GM13977 (cell line): ENCODE data around the gene FNDC8.
"Not testable (repeated sequence)": the region's sequence is repeated elsewhere in the genome, so short reads cannot be mapped to it uniquely, and the experiment has no call there.

Experiments used
- DNase-seq: peaks from one replicate; pipeline ENCODE4 v3.0.0; 2012; ENCODE audit warnings: low spot score
- in situ Hi-C: fragments of 300-500 bp; cut with MboI; formaldehyde crosslinking; loops from one replicate; pipeline ENCODE4 v1.12.0; 2022; ENCODE audit warnings: low sequenced_read_pairs, low pct_unique_long_range_greater_than_20kb, mixed read lengths, inconsistent platforms; ENCODE audit not compliant: unreplicated experiment
- TF ChIP-seq, protein P1 (sequence below): IDR thresholded peaks from 2 replicates; pipeline ENCODE4 v1.5.1; 2012; ENCODE audit warnings: mild to moderate bottlenecking, control low read depth; ENCODE audit not compliant: insufficient read depth; ENCODE audit errors: extremely low read depth, missing control alignments

FNDC8 gene

DNA sequence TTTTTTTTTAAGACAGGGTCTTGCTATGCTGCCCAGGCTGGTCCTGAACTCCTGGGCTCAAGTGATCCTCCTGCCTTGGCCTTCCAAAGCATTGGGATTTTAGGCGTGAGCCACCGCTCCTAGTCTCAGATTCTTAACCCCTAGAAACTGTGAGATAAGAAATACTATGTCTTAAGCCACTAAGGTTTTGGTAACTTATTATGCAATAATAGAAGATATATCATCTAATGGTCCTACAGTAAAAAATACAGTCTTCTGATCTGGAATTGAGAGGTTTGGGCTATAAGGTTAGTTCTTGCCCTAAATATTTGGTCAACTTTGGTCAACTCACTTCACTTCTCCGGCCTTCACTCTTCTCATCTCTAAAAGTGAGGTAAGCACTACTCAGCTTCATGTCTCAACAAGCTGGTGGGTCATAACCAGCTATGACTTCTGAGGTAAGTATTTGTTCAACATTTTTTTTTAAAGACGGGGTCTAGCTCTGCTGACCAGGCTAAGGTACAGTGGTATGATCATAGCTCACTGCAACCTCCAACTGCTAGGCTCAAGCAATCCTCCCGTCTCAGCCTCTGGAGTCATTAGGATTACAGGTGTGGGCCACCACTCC, 16.5 kb upstream of the FNDC8 start:
- DNase-seq: no peak
- TF ChIP-seq, protein P1, sequence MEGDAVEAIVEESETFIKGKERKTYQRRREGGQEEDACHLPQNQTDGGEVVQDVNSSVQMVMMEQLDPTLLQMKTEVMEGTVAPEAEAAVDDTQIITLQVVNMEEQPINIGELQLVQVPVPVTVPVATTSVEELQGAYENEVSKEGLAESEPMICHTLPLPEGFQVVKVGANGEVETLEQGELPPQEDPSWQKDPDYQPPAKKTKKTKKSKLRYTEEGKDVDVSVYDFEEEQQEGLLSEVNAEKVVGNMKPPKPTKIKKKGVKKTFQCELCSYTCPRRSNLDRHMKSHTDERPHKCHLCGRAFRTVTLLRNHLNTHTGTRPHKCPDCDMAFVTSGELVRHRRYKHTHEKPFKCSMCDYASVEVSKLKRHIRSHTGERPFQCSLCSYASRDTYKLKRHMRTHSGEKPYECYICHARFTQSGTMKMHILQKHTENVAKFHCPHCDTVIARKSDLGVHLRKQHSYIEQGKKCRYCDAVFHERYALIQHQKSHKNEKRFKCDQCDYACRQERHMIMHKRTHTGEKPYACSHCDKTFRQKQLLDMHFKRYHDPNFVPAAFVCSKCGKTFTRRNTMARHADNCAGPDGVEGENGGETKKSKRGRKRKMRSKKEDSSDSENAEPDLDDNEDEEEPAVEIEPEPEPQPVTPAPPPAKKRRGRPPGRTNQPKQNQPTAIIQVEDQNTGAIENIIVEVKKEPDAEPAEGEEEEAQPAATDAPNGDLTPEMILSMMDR: no peak
- in situ Hi-C loops: loop anchor here (10.0 to 25.0 kb wide), 2 partner anchors 110 to 693 kb away; no protein-coding TSS in a partner anchor

DNA sequence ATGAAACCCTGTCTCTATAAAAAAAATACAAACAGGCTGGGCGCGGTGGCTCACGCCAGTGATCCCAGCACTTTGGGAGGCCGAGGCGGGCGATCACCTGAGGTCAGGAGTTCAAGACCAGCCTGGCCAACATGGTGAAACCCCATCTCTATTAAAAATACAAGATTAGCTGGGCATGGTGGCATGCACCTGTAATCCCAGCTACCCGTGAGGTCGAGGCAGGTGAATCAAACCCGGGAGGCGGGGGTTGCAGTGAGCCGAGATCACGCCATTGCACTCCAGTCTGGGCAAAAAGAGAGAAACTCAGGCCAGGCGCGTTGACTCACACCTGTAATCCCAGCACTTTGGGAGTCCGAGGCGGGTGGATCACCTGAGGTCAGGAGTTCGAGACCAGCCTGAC, 10.6 kb upstream of the FNDC8 start:
- in situ Hi-C loops: loop anchor here (10.0 to 25.0 kb wide), 2 partner anchors 576 to 698 kb away; no protein-coding TSS in a partner anchor
- not testable (repeated sequence) for DNase-seq

DNA sequence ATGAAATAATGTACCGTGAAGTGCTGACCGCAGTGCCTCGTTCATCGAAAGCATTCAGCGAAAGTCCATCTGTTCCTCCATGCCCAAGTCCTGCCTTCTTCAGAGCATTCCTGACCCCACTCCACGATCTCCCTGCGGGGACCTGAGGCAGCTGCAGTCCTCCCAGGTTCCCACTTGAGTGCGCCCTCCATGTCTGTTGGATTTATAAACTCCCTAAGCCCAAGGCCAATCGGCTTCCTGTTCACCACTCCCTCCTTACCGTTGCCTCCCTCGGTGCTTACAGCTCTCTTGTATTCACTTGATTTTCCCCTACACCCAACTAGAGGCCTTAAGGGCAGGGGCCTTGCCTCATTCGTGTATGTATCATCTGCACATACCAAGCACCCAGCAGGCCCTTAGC, 4.6 kb upstream of the FNDC8 start:
- DNase-seq: no peak
- TF ChIP-seq, protein P1: no peak
- in situ Hi-C loops: loop anchor here (10.0 to 25.0 kb wide), 2 partner anchors 582 to 705 kb away; no protein-coding TSS in a partner anchor

DNA sequence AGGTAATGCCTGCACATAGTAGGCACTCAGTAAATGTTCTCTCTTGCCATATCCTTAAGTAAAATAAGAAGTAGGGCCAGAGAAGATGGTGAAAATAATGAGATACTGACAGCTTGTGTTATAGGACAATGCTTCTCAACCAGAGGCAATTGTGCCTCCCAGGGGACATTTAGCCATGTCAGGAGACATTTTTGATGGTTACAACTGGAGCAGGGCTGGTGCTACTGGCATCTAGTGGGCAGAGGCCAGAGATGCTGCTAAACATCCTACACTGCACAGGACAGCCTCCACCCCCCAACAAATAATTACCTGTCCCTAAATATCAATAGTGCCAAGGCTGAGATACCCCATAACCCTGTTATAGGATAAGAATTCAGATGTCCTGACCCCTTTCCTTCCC, 3.4 kb upstream of the FNDC8 start:
- in situ Hi-C loops: loop anchor here (10.0 to 25.0 kb wide), 2 partner anchors 583 to 706 kb away; no protein-coding TSS in a partner anchor
- DNase-seq: peak; percentile 49
- TF ChIP-seq, protein P1: peak; percentile 50

DNA sequence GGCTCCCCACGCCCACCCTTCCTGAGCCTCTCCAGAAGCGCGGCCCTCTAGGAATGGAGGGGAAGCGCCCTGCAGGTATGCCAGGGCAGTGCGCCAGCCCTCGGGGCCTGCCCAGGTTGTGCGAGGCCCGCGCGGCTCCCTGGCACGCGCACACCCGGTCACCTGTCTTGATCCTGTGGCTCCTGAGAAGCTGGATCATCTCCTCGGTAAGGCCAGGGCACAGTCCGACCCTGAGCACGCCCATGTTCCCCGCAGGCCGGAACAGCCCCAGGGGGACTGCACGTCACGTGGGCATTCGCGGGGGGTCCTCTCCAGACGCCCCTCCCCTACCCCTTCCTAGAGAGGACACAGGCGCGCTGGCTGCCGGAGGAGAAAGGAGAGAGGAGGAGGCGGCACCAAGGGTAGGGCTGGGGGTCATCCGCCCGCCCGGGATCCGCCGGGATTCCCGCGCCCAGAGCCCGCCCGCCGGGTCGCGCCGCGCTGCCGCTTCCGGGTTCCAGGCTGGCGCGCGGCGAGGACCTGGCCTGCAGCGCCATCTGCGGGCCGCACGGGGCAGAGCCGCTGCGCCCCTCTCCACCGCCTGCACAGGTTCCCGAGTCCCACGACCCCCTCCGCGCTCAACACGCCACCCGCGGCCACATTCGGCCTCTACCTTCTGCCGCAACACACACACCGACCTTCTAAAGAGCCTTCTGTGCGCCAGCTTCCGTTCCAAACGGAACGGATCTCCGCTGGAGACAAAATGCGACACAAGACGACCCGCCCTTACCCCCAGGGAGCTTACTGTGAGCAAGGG, 1.8 kb upstream of the FNDC8 start, which contains the start of gene RAD51D:
Gene RAD51D, minus strand, starts transcription at position 491 of the 796 bp plus-strand sequence. Its CDS starts 247 bp downstream, at position 244.
- TF ChIP-seq, protein P1: peak; percentile 98
- DNase-seq: peak; percentile 94
- in situ Hi-C loops: loop anchor here (10.0 to 25.0 kb wide), 2 partner anchors 585 to 707 kb away; no protein-coding TSS in a partner anchor

DNA sequence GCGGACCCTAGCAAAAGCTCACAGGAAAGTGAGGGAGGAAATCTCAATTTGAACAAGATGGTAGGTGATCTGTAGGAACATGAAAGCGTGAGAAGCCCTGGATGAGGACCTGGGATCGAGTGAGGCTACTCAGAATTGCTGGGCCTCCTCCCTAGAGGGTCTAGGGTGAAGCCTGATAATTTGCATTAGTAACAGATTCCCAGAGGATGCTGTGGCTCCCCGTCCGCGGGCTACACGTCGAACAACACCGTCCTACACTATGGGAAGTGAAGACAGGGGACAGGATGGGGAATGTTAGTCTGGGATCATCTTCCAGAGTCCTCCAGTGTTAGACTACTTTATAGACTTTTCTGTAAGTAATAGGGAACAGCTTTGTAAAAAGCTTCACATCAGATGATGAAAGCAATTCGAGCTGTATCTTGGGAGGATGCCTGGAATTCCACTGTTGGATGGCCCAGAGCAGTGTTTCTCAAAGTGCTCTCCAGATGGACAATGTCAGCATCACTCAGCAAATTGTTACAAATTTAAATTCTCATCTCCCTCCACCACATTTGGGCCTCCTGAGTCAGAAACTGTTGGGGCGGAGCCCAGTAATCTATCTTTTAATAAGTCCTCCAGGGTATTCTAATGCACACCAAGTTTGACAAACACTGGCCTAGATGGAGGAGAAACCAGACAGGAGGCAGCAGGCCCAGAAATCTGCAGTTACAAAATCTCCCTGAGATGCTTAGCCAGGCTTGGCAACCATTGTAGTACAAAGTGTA, 6.5 kb downstream of the FNDC8 start:
- in situ Hi-C loops: no loop called here
- TF ChIP-seq, protein P1: no peak
- no peak for DNase-seq
